ENCODE results near the gene CD6.

CD6 gene

DNA sequence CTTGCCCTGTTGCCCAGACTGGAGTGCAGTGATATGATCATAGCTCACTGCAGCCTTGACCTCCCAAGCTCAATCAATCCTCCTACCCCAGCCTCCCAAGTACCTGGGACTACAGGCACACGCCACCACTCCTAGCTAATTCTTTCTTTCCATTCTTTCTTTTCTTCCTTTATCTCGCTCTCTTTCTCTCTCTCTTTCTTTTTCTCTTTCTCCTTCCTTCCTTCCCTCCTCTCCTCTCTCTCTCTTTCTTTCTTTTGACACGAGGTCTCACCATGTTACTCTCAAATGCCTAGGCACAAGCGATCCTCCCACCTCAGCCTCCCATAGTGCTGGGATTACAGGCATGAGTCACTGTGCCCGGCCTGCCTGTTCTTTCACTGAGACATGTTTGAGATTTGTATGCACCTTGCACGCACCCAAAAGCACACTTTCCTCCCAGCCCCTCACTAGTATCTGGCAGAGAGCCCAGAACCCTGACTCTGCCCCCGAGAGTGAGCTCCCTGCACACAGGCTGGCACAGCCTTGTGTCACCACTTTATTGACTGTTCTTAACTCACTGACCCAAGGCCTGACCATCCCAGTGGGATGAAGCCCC is 56.8 kb downstream of the CD6 start:
- DNase-seq: no peak

DNA sequence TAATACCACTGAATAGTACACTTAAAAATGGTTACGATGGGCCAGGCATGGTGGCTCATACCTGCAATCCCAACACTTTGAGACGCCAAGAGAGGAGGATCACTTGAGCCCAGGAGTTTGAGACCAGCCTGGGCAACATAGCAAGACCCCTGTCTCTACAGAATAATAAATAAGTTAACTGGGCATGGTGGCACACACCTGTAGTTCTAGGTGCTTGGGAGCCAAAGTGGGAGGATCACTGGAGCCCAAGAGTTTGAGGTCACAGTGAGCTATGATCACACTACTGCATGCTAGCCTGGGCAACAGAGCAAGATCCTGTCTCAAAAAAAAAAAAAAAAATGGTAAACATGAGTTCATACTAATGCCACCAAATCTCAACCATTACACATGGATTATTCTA is 61.3 kb downstream of the CD6 start:
- no peak for DNase-seq

DNA sequence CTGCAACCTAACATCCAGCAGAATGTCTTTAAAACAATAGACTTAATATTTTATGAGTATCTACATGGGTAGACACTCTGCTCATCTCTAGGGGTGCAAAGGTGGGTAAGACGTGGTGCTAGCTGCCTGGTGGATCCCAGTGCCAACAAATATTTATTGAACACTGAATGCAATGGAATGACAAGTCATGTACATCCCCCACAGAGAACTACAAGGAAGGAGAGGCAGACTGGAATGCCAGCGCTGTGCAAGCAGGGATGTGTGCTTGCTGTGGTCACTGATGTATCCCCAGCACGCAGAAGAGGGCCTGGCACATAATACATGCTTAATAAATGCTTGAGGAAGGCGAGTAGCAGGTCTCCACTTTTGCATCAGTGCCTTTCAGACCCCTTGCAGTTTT is 61.9 kb downstream of the CD6 start:
- no peak for DNase-seq

DNA sequence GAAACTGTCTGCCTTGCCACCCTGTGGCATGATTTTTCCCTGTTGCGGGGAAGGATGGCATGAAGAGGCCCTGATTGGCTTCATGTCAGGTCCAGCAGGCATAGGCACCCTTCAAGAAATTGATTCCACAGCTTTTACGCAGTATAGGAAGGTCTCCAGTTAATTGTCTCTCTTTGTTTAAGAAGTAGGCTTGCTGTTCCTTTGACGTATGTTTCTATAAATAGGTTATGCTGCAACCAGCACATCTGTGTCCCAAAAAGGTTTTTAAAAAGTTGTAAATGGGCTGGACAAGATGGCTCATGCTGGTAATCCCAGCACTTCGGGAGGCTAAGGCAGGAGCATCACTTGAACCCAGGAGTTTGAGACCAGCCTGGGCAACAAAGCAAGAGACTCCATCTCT is 62.6 kb downstream of the CD6 start:
- peak; percentile 17 for DNase-seq

DNA sequence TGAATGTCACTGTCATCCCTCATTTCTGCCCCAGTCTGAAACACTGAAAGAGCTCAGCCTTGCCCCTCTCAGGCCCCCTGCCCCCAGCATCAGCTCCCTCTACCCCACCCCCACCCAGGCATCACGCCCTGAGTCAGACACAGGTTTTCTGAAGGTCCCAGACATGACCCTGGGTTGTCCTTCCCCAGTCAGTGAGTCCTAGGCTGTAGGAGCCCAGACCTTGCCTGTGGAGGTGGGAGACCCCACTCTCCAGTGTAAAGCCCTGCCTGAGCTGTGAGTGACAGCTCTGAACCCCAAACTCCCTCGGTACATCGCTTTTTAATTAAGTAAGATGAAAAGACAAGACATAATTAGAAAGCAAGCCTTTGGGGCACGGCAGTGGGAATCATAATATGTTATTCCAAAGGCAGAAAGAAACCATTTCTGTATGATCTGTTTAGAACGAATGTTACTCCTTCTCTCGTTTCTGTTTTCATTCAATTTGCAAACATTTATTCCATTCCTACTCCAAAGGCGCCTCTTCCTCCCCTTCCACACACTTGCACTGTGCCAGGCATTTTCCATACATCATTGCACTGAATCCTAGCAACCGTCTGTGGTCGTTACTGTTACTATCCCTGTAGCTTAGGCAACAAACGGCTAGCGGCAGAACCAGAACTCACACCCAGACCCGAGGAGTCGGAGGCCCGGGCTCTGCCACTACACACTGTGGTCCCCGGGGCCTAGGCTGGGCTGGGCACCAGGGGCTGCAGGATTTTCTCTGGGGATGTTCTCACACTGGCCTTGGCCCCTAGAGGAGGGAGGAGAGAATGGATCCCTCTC is 63.4 kb downstream of the CD6 start:
- DNase-seq: no peak

DNA sequence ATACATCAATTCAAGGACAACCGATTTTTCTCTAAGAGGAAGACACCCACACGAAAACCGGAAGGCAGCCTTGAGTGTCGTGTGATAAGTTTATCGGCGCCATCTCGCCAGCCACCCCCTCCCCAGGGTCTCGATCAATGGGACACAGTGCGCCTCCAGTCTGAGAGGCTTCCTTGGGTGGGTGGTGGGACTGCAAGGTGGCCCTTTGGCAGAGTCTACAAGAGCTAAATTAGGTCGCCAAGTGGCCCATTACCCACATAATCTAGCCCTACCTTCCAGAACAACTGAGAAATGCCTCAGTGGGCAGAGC is 64.0 kb downstream of the CD6 start:
- no peak for DNase-seq

DNA sequence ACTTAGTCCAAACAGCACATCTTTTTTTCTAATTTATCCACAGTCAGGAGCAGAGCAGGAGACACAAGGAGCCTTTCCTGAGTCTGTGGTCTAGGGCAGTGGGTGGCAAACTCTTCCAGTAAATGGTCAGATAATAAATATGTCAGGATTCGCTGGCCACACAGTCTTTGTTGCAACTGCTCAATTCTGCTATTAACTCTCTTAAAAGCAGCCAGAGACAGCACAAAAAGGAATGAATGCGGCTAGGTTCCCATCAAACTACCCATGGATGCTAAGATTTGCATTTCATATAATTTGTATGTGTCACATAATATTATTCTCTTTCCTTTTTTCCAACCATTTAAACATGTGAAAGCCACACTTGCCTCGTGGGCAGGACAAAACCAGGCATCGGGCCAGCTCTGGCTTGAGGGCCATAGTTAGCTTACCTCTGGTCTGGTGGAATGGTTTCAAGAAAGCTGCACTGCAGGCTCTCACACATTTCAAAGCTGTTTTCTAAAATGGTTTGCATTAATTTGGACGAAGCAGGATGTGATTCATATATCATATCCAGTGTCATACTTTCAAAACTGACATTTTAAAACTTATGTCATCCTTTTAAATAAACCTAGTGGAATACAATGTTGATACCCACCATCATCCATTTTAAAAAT is 66.1 kb downstream of the CD6 start:
- peak; percentile 29 for DNase-seq

DNA sequence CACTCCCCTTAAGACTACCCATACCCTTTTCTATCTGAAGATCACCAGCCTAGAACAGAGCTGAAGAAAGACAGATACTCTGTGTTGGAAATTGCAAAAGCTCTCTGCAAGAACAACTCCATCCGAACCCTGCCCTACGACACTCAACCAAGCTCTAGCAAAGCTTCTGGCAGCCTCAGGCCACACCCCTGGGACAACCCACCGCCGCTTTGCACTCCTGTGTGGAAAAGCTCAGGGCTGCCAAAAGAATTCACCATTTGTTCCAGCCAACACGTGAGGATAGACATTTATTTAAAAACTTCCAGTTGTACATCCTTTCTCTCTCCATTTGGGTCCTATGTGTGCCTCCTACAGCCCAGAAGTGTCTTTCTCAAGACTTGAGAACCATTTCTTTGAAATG is 68.4 kb downstream of the CD6 start:
- no peak for DNase-seq

DNA sequence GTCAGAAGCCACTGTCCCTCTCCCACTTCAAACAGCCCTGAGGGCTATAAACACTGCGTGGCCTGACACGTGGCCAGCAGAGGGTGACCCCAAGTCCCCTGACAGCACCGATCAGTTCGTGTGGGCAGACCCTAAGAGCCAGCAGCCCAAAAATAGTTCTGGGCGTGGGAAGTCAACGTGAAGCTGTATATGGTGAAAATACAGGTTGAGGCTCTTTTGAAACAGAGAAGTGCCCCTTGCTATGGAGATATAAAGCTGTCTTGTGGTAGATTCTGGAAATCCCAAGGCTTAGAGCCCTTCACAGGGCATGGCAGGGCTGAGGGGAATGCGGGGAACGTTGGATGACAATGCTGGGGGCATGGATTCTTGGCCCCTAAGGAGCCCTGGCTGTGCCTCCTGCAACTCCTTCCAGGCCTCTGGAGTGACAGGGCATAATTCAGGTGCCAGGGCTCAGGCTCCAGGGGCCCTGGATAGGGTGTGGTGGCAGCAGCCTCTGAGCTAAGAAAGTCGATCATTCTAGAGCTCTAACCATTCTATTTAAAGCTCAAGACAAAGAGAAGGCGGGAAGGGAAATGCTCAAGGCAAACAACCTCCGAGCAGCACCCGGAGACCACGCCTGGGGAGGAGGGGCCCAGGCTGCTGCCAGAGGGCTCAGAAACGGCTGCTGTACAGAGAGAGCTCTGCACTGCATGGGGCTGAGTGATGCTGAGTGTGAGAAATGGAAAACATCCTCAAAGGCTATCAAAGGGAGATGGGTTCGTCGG is 70.5 kb downstream of the CD6 start:
- peak; percentile 30 for DNase-seq

DNA sequence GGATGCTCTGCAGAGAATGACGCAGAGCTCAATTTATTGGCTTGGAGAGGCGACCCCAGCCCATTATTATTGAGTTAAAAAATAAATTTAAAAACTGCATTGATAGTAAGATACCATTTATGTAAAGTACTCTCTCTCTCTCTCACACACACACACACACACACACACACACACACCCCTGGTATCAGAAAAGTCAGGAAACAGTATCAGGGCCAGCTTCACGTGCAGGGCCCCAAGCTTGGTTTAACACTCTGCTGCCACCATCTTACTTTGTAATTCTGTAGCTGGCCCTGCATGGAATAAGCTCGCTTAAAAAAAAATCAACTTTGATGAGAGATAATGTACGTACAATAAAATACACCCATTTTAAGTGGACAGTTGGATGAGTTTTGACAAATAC is 71.1 kb downstream of the CD6 start:
- DNase-seq: no peak

DNA sequence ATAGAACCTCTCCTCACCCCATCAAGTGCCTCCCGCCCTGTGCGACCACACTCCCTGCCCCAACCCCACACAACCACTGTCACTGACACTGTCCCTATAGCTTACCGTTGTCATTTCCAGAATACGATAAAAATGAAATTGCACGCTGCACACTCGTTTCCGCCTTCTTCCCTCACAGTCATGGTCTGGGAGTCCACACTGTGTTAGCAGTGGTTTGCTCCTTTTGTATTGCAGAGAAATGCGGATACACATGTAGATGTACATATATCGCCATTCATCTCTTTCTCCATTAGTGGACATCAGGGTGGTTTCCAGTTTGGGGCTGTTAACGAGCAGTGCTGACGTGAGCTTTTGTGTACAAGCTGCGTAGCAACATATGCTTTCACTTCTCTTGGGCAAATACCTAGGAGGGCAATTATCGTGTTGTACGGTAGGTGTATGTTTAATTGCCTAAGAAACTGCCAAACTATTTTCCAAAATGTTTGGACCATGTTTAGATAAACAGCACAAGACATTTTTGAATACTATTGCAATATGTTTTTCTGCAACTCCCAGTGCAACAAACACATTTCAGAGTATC is 71.6 kb downstream of the CD6 start:
- no peak for DNase-seq

DNA sequence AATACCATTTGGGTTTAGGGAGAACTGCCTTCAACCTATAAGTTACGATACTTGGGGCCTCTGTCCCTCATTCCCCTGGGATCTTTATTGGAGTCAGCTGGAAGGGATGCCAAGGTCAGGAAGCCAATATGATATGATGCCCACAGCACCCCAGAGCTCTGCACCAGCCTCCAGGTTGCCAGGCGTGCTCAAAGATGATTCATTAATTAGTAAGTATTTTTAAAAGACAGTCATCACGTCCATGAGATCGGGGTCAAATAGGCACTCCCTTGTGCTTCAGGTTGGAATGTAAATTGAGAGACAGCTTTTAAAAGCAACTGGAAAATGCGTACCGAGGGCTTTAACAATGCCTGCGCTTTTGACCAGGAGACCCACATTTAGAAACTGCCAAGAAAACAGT is 73.8 kb downstream of the CD6 start:
- DNase-seq: no peak

DNA sequence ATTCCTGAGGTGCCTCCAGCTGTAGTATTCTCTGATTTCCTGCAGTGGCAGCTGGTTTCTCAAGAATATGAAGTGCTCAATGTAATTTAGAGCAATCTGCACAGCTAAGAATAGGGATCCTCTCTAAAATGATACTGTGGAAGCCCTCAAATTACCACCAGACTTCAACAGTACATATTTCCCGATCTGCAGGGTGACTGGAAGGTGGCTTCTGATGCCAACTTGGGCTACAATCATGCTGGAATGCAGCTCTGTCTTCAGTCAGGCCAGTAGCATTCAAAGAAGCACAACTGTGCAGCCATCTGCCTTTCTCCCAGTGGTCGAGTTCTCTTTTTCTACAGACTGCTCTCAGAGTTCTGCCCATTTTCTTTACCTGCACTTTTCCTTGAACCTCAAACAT is 75.4 kb downstream of the CD6 start:
- DNase-seq: no peak

DNA sequence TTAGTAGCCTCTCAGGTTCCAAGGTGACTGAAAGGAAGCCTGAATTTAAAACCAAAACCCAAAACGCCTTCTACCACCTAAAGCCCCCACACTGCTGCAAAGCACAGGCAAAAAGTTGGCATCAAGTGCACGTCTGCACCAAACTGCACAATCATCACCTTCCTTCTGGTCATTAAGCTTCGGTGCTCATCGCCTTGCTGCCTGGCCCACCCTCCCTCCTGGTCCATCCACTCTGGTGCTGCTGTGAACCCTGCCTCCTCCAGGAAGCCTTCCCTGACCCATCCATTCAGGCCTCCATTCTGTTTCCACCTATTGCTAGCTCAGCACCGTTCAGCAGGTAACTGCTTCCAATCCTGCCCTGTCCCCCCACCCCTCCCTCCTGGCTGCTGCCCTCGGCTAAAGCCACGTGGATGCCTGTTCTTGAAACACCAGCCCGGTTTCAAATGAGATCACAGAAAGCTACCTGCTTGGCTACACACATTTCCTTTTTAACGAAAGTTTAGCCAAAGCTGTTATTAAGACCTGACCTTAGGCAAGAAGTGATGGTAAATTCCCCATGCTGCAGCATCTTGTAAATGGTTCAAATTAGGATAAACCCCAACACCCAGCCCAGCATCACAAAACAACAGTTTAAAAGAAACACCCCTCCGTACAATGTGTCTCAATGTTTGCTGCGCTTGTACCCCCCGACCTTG is 77.0 kb downstream of the CD6 start:
- no peak for DNase-seq

DNA sequence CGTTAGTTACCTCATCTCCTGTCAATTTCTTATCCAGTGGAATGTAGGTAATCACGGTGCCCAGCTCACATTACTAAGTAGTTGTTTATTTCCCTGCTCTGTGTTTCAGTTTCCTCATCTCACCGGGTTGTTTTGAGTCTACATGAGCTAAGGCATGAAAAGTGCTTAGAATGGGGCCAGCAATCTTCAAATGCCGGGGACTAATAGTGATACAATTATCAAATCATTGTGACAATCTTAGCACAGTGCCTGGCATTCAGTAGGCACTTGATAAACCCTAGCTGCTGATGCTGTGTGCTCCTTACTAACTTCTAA is 77.5 kb downstream of the CD6 start:
- no peak for DNase-seq

DNA sequence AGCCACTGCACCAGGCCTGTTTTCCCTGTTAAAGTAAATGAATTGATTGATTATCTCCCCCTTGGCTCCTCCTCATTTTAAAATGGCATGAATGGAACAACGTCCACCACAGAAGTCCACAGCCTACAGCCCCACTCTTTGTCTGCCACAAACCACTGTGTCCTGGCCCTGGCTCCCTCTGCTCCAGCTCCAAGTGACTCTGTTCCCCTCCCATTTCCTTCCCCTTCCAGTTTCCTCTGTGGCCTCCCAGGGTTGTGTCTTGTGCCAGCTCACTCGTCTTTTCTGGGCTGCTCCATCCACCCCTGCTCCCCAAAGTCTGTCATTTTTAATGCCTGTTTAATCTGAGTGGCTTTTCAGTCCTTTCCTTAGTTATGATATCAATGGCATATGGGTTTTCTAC is 78.4 kb downstream of the CD6 start:
- DNase-seq: no peak

DNA sequence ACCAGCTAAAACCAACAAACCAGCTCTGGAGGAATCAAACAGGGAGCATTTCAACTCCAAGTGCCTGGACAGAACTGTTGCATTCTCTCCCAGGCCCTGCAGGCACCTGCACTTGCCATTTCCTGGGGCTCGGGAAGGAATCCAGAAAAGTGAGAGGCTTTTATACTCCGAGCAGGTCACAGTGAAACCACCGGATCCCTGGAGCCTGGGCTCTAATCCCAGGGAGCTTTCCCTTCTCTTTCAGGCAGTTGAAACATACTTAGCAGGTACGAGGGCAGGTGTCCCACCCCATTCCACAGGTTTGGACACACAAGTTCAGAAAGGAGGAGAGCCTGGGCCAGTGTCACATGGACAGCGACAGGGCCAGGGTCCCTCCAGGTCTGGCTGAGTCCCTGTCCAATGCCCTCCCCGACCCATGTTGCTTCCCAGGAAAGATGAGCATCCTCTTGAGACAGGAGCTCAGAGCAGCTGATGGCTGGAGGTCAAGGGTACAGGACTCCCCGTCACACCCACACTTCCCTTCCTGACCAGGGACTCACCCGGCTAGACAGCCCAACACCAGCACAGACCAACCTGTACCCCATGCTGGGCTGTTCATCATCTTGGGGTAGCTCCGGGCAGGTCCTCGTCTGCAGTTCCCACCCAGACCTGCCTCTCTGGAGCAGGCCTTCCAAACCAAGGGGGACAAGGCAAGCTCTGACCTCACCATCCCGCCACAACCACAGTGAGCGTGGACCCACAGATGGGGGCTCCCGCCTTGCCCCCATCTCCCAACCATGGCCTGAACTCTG is 80.9 kb downstream of the CD6 start:
- no peak for DNase-seq

DNA sequence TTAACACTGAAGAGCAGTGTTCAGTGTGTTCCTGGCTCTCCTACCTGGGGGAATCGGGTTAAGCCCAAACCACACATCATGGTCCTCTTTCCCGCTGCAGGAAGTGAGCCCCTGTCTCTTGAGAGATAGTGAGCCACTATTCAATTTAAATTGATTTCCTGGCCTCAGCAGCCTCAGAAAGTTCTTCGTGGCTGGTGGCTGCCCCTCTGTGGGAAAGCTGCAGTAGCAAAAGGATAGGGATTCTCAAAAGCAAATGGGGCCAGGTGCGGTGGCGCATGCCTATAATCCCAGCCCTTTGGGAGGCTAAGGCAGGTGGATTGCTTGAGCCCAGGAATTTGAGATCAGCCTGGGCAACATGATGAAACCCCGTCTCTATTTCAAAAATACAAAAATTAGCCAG is 81.7 kb downstream of the CD6 start:
- no peak for DNase-seq

DNA sequence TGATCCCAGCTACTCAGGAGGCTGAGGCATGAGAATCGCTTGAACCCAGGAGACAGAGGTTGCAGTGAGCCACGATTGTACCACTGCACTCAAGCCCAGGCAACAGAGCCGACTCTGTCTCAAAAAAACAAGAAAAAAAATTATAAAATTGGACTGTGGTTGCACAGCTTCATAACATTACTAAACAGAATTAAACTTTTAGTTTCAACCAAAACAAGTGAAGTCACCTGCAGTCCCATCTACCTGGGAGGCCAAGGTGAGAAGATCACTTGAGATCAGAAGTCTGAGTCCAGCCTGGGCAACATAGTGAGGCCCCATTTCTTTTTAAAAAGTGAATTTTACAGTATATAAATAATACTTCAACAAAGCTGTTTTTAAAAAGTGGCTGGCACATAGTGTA is 83.0 kb downstream of the CD6 start:
- DNase-seq: no peak

DNA sequence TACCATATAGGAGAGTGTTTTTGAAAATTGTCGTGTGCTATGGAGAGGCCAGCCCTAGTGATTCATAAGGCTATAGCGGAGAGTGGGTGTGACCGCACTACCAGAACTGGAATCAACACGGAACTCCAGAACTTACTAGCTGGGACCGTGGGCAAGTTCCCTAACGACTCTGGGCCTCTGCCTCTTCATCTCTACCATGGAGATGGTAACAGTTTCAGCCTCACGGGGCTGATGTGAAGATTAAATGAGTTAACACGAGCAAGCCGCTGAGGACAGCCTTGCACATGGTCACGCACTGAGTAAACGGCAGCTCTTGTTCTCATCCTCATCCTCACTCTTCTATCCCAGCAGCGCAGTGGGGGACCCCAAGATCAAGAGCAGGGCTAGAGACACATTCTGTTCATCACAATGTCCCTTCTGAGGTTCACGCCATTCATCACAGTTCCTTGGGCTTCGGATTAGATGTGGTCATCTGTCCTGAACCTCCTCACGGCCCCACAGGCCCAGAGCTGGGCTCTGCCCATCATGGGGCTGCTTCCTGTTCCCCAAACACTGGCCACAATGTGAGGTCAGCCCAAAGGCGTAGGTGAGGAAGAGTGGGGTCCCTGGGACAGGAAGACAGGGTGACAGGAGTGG is 83.6 kb downstream of the CD6 start:
- DNase-seq: no peak

DNA sequence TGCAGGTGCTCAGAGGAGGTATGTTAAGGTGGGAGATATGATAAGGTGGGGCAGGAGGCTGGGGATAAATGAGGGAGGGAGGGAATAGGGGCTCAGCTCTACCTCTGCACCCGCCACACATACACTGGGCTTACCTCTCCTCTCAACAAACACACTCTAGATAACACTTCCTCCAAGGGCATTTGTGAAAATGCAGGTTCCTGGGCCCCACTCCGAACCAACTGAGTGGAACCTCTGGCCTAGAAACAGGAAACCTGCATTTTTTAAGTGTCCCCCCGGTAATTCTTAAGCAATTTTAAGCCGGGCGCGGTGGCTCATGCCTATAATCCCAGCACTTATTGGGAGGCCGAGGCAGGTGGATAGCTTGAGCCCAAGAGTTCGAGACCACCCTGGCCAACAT is 84.3 kb downstream of the CD6 start:
- no peak for DNase-seq
